Omental fat pad (tissue), 4 donors: ENCODE measurements around the gene EI24. TPM values are rescaled to one million over a fixed set of nuclear protein-coding genes. Genes with fewer than 3 reads are reported as not detected.
"Not testable (repeated sequence)": the region's sequence is repeated elsewhere in the genome, so short reads cannot be mapped to it uniquely, and the experiment has no call there.

Experiments used
- ATAC-seq: fragments of 150-250 bp; one replicate; pipeline ENCODE4 v1.9.1; 2016; ENCODE audit warnings: mild to moderate bottlenecking, moderate library complexity; ENCODE audit not compliant: low FRiP score
- DNase-seq: peaks from one replicate; pipeline ENCODE4 v3.0.0-alpha.2; 2019; ENCODE audit warnings: low spot score
- CTCF ChIP-seq, 3 donors: fragments of 450-650 bp; IDR thresholded peaks; one replicate each; pipeline ENCODE4 v1.5.1; 2016 to 2017; ENCODE audit warnings: antibody characterized with exemption in 3 of 3, mild to moderate bottlenecking in 3 of 3, moderate library complexity in 2 of 3
- total RNA-seq, 4 donors: library from RNA; depleted of rRNA; stranded (reverse); fragments of >200 nt; gene quantifications; one replicate each; pipeline ENCODE4 v1.1.0, GENCODE V29; 2016

Gene EI24
- total RNA-seq, 4 donors from 2014 or later = 68.6 to 116 (median 85.5) TPM

GRCh38 chr11:125562430-125562829, 6.8 kb upstream of the EI24 start:
- DNase-seq = no peak
- TF ChIP-seq CTCF (IDR thresholded peaks at IDR 0.05) = no peak
- no peak for ATAC-seq

GRCh38 chr11:125564357-125564756, 4.9 kb upstream of the EI24 start:
- ATAC-seq = no peak
- DNase-seq = no peak
- TF ChIP-seq CTCF (IDR thresholded peaks at IDR 0.05) = no peak

GRCh38 chr11:125566235-125566634, 3.0 kb upstream of the EI24 start:
- no peak for TF ChIP-seq CTCF (IDR thresholded peaks at IDR 0.05)
- ATAC-seq = no peak
- no peak for DNase-seq

GRCh38 chr11:125569915-125570621, 791 bp downstream of the EI24 start:
- TF ChIP-seq CTCF (IDR thresholded peaks at IDR 0.05) = no peak

GRCh38 chr11:125570952-125571351, 1.7 kb downstream of the EI24 start:
- DNase-seq = no peak

More at GRCh38 chr11:125569915-125570621, 791 bp downstream of the EI24 start:
- ATAC-seq (peak; percentile 29), DNase-seq (no peak)

GRCh38 chr11:125572916-125573315, 3.6 kb downstream of the EI24 start:
- no peak for DNase-seq
- no peak for TF ChIP-seq CTCF (IDR thresholded peaks at IDR 0.05)
- no peak for ATAC-seq

More at GRCh38 chr11:125570952-125571351, 1.7 kb downstream of the EI24 start:
- no peak for ATAC-seq
- TF ChIP-seq CTCF (IDR thresholded peaks at IDR 0.05) = no peak

- not testable (repeated sequence) for DNase-seq, ATAC-seq
These were observed 7.9 kb downstream of the EI24 start for GRCh38 chr11:125577181-125577580.
